Hematopoietic multipotent progenitor cell treated with erythropoietin and hydrocortisone succinate and interleukin-3 and kit ligand, for 4 days (in vitro differentiated cells): Measurements from ENCODE around the gene CNTNAP2.
A peak's percentile ranks its signal among the peaks of the same experiment; 100 is the strongest.

Source experiments
- DNase-seq: peaks from one replicate; pipeline ENCODE4 v3.0.0-alpha.2; 2015

CNTNAP2 gene

DNA sequence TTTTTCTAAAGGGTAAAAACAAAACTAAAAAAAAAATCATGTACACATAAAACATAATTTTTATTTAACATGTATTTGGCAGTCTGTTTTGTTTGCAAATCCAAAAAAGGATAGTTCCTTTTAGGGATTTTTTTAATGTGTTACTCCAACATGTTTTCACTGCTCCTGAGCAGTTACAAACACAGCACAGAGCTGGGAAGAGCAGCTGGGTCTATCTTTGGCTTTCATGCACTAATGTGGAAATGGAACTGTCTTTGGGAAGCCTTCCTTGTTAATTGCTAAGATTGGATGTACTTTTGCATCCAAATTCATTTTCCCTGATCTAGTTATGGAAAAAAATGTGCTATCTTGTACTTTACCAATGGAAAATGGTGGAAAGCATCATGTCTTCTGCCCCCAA lies 1035.1 kb downstream of the CNTNAP2 start:
- DNase-seq, result no peak

DNA sequence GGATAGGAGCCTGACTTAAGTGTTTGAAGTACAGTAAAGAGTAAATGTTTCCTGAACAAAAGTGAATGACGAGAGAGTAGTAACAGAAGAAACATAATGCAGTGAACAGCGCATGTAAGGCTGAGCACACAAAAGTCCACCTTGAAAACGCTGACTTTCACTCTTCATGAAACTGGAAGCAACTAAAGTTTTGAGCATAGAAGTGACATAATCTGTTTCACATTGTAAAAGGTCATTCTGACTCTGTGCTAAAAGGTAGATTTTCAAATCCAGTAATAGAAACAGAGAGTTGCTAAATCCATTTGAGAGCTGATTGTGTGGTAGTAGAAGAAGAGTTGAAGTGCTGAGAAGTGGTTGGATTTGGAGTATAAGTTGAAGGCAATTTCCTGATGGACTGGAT lies 1037.0 kb downstream of the CNTNAP2 start:
- no peak for DNase-seq

DNA sequence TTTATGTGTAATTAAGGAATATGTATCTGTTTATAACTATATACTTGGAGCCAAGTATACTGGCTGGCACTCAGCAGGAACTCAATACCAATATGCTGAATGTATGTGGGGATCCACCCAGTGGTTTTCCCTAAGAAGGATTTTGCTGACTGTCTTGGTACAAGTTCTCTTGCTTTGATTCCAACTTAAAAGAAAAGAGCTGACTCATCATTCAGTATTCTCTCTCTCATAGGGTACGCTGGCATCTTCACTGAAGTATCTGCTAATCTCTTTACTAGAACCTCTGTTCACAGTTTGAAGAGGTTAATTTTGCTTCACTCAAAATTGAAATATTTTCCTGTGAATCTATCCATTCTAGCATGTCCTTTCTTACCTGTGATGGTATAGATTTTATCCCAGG lies 1044.8 kb downstream of the CNTNAP2 start:
- DNase-seq, result no peak

DNA sequence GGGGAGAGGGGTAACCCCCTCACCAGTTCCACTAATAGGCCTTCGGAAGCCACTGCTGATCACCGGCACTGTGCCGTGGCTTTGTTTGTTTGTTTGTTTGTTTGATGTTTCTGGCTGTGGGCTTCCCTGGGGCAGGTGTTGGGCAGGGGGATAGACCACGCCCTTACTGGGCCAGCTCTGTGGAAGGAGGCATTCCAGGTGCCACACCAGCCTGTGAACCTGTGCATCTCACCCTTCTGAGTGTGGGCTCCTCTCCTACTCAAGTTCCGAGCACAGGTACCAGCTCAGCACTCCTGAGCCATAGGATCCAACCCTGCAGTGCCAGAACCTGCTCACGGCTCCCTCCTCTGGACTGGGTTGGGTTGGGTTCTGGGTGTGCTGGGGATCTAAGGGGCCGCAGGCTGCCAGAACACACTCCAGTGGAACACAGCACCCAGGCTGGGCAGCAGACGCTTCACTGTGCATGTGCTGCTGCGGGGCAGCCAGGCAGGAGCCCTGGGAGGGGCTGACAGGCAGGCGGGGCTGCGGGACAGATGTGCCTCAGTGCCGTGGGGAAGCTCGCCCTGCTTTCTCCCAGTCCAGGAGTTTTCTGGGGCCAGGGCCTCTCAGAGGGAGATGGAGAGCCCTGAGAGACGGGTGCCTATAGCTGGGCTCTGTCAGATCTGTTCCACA lies 1053.9 kb downstream of the CNTNAP2 start:
- no peak for DNase-seq

DNA sequence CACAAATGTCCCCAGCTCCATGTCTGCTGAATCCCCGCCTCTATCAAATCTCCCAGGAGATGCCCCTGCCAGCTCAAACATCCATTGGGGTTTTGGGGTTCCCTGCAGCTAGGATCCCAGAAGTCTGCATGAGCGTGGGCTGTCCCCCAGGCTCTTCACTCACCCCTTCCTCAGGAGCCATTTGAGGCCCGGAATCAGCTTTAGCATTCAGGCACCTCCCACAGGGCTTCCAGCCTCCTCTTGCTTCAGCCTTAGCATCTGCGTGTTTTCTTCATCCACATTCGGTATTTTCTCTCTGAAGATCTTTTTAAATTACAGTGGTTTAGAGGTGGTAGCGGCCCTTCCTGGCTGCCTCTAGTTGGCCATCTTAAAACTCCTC lies 1054.4 kb downstream of the CNTNAP2 start:
- no peak for DNase-seq

DNA sequence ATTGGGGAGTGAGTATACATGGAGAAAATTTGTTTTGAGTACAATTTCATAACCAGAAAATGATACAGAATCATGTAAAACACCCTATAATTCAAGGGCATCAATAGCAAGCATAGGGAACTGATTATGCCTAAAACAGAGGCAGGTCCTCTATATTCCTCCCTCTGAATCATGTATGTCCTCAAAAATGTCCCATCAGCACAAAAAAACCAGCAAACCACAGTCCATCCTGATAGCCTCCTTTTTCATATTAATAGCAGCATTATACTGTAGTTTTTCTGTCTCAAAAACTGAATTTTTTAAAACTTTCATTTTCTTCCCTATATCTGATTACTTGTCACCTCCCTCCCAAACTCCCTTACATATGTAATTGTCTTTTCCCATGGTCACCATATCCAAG lies 1057.3 kb downstream of the CNTNAP2 start:
- no peak for DNase-seq

DNA sequence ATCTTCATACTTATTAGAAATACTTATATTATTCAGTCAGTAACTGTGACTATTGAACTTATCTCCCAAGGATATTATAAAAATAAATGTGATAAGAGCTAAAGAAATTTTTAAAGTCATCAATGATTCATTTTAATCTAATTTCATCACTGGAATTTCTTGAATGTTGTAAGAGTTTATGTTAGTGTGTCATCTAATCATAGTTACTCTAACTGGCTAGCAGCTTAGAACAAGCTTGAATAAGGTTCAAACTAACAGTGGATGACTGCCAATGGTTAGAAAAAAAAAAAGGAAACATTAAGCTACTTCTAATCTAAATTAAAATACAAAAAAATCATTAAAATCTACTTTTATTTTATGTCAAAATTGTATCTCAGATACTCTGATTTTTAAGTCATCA lies 1066.3 kb downstream of the CNTNAP2 start:
- DNase-seq, result no peak

DNA sequence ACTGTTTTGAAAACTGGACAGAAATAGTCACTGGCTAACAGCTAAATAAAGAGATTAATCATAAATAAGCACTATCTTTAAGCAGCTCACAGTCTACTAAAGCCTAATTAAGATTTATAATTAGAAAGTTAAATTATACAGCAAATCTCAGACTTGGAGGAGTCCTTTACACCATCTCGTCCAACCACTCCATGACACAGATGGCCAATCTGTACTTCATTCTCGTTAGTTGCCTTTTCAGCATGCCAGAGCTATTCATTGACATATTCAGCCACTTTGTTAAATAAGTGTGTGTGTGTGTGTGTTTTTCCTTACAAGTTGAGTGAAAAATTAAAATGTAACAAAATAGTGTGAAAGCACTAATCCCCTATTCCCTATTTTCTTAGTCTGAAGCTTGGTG lies 1066.7 kb downstream of the CNTNAP2 start:
- DNase-seq, result no peak

DNA sequence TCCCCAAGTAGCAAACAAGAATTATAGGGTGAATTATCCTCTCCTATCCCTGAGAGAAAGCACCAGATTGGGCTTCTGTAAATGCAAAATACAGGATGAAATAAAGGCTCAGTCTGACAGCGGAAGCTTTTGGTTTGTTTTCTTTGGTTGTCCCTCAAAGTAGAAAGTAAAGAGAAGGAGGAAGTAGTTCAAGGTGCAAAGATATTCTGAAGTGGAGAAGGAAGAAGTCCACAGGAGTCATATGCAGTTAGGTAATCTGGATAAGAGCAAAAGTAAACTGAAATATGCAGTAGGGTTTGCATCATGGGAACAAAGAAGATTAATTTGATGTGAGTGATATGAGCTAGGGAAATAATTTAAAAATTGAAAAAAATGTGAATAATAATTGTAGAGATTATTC lies 1071.9 kb downstream of the CNTNAP2 start:
- peak; percentile 8 for DNase-seq

DNA sequence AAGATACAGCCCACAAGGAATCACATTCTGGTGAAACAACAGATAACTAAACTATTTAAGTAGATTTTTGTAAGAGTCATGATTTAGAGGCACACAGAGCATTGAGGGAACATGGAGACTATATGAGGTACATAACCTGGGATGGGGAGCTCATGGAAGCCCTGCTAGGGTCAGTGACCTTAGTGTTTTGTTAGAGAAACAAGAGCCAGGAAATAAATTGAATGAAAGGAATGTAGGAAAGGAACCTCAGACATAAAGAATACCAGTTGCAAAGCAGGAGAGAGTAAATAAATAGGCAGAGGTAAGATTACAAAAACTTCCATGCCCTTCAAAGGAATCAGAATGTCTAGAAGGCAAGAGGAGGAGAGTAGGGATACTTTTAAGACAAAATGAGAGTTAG lies 1076.9 kb downstream of the CNTNAP2 start:
- no peak for DNase-seq

DNA sequence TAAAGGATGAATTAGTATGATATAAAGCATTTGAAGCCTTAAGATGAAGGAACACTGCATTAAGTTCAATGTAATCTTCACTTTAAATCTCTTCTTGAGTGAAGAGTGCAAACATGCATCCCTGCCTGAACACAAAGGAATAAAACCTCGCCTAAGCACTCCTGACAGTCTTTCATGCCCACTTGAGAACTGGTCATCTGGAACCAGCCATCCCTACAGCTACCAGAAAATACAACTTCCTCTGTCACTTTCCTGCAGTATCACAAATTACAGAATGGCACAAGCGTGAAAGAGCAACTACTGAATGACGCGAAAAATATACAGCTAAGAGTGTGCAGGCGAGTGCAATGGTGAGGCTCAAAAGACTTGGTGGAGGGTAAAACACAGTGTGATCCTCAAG lies 1079.9 kb downstream of the CNTNAP2 start:
- no peak for DNase-seq

DNA sequence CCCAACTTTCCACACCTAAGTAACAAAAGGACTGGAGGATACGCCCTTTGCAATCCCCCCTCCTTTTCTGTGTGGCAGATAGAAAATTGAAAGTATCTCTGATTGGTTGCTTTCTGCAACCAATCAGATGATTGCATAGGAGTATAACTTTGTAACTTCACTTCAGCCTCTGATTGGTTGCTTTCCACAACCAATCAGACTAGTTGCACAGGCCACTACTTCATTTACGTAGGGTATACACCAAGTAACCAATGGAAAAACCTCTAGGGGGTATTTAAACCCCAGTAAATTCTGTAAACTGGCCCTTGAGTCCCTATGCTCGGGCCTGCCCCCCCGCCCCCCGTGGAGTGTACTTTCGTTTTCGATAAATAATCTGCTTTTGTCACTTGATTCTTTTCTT lies 1080.4 kb downstream of the CNTNAP2 start:
- no peak for DNase-seq

DNA sequence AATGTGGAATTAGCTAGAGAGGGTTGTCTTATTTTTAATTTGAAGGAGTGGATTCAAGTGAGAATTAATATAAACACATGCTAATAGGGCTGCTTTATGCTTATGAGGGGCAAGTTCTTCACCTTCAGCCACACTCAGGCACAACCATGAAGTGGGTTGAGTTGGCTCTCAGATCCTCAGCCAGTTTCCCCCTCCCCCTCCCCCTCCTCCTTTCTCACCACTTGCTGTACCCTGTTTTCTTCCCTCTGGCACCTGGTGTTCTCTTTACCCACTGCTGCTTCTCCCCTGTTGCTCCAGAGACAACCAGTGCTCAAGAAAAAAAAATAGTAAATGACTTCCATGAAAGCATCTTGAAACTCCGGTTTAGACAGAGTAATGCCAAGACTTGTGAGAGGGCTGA lies 1083.3 kb downstream of the CNTNAP2 start:
- DNase-seq, result no peak

DNA sequence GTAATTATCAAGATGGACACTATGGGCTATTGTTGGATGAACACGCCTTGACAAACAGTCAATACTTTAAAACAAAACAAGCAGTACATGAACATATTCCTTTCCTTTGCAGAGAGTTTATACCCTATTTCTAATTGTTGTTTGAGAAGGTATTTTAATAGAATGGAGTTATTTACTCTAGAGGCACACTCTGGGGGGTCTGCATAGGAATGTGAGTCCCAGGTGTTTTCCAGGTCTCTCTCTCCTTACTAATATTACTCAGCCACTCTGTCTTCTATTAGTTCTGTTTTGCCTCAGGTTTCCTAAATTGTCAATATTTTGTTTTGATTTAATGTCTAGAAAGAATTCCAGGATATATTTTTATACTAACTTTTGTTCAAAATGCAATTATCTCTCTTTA lies 1091.4 kb downstream of the CNTNAP2 start:
- DNase-seq, result no peak

DNA sequence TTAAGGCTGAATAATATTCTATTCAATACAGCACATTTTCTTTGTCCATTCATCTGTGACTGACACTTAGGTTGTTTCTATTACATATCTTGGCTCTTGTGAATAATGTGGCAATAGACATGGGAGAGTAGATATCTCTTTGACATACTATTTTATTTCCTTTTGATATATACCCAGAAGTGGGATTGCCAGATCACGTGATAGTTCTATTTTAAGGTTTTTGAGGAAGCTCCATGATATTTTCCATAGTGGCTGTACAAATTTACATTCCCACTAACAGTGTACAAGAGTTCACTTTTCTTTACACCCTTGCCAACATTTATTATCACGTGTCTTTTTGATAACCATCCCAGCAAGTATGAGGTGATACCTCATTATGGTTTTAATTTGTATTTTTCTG lies 1114.7 kb downstream of the CNTNAP2 start:
- no peak for DNase-seq

DNA sequence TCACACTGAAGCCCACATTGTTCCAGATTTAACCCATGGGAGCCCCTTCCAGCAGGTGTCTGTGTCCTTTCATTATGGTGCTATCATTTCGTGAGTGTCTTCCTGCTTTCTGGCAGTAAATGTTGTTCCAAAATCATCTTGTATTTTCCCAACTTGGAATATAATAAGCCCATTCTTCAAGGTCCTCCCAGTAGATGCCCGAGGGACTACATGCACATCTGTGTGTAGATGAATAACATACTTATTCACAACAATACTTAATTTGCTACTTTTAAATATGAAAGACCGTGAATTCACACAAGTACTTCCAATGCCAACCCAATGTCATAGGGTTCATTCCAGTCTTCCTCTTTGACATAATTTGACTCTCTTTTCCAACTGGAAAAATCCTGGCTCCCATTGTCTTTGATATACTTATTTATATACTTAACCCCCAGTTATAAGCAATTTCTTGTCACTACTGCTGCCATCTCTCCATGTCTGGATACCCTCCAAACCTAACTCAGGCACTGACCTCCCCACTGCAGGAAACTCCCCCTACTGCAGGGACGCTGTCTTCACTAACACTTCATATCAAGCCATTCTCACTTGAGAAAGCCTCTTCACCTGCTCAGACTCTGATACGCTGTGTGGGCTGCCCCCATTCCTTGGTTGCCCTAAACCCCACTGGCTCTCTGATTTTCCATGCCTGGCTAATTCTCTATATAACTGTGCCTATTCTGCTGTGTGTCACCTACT lies 1119.2 kb downstream of the CNTNAP2 start:
- no peak for DNase-seq

DNA sequence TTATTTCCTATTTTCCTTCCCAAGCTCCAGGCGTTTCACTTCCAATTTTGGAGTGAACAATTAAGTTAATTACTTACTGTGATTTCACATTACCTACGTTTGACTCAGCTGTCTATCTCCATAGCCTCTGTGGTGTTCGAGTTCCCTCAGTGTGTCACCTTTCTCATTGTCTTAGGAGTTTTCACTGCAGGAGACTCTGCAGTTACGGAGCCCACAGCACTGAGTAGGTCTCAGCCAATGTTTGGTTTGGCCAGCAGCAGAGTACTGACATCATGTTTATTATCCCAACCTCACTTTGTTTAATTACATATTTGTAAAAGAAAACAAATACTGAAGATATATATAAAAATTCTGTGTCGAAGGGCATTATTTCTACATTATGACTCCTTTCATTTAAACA lies 1123.9 kb downstream of the CNTNAP2 start:
- DNase-seq, result no peak

DNA sequence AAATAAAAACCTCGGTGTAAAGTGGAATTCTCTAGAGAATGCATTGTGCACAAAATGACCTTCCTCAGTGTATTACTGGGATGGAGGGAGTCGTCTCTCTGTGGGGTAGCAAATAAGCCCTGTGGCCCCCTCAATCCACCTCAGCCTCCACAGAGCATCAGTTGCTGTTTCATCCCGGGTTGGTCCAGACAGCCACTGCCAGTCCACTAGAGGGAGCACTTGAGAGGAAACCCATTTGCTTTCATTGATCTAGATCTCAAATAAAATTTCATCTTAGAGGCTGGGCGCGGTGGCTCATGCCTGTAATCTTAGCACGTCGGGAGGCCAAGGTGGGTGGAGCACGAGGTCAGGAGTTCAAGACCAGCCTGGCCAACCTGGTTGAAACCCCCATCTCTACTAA lies 1128.7 kb downstream of the CNTNAP2 start:
- peak; percentile 78 for DNase-seq

DNA sequence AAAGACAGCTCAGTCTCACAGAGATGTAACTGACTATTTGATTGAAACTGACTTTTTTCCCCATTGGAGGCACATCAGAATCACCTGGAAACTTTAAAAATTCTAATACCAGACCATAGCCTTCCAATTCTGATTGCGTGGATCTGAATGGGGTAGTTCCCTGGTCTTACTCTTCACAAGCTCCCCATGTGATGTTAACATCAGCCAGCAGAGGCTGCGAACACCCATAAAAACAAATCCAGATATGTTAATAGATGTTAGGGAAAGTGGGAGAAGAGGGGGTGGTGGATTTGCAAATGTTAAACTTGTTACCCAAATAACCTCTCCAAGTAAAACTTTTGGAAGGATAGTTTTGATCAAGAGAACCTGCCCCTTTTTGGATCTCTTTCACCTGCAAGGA lies 1133.4 kb downstream of the CNTNAP2 start:
- DNase-seq, result peak; percentile 13

DNA sequence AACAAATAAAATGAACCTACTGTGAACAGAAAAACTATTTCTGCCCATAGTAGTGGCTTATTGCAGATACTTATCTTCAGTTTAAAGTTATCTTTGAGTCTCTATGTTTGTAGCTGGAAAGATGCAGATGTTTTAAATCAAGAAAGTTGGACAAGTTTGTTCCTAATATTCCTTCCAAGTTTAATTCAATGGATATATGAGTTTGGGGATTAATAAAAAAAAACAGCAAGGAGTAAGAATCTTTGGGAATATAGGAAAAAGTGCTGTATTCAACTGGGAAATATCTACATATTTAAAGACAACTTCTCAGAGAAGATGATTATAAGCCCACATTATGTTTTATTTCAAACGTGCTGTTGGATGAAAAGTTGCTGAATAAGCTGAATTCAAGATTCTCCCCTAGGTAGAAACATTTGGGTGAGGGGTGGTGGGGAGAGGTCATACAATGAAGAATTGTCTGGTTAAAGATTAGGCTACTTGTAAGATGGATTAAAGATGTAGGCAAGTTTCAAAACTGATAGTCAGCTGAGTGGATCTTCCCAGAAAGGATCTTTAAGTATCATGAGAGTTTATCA lies 1135.2 kb downstream of the CNTNAP2 start:
- no peak for DNase-seq

DNA sequence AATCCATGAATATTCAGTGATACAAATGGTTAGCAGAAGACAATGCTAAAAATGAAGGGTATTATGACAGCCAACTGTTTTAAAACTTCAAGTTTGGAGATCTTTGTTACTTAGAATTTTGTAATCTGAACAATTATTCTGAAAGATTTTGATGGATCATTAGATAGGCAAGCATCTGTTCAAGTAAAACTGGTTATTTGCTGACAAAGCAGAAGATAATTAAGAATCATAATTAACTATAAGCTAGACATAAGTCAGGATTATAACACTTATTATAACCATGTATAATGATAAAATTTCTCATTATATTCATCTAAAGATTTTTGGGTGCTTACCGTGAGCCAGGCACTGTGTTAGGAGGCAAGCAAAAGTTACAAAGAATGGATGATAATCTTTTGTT lies 1145.1 kb downstream of the CNTNAP2 start:
- DNase-seq, result no peak

DNA sequence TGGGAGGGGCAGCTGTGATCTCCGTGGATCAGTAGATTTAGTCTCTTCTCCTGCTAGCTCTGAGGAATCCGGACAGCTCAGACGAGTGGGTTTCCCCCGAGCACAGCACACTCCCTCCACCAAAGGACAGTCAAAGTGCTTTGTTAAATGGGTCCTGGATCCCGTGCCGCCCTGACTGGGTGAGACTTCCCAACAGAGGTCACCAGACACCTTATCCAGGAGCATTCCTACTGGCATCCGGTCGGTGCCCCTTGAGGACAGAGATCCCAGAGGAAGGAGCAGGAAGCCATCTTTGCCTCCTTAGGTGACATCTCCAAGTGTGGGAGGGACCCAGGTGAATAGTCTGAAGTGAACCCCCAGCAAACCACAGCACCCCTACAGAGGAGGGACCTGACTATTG lies 1148.9 kb downstream of the CNTNAP2 start:
- DNase-seq, result no peak

DNA sequence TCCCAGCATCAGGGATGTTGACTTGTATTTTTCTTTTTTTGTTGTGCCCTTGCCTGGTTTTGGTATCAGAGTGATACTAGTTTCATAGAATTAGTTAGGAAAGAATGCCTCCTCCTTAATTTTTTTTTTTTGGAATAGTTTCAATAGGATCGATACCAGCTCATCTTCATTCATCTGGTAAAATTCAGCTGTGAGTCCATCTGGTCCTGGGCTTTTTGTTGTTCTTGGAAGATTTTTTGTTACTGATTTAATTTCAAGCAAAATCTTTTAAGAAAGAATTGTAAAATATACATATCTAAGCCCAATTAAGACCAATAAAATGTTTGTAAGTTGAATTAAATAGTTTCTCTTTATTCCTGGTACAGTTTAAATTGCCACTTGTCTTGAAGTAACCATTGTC lies 1159.5 kb downstream of the CNTNAP2 start:
- no peak for DNase-seq

DNA sequence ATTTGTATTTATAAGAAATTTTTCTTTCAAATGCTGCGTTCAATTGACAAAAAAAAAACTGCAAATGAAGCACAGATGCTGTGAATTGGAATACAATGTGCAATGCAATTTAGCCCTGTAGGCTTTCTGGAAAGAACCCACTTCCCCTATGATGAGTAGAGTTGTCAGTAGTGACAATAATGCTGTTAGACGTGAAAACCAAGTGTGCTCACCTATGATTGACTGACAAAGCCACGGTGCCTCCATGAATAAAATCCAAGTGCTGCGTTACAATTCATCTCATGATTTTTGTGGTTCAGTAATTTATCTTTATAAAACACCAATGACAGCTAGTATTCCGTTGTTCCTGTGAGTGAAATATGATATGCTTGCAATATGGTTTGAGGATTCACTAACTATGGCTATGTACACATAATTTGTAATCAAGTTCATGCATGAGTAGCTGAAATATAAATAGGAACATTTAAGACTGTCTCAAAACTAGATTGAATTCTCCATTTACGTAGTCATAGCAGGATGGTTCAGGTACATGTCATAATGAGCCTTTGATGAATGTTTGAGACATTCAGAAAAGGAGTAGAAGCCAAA lies 1160.3 kb downstream of the CNTNAP2 start:
- DNase-seq, result no peak
